Mammary epithelial cell (primary cell): ENCODE measurements around the gene KCNJ15.
A peak's percentile ranks its signal among the peaks of the same experiment; 100 is the strongest.

ENCODE experiments used
- EZH2 ChIP-seq: IDR thresholded peaks from 2 replicates; pipeline ENCODE4 v1.6.1; 2012; ENCODE audit warnings: low read length, inconsistent platforms, borderline replicate concordance
- TF ChIP-seq, protein P1 (sequence below), 2 donors: IDR thresholded peaks in 1 of 2; conservative IDR thresholded peaks in 1 of 2; 2 replicates each; pipeline ENCODE4 v1.5.1; 2011 to 2012; ENCODE audit warnings: inconsistent platforms in 2 of 2, low read length in 2 of 2, mild to moderate bottlenecking in 2 of 2, control low read depth in 1 of 2, low read depth in 1 of 2; ENCODE audit not compliant: insufficient read depth in 1 of 2; ENCODE audit errors: extremely low read depth in 1 of 2

GRCh38 chr21:38219049-38219628 is 37.7 kb upstream of the KCNJ15 start:
- TF ChIP-seq, protein P1, sequence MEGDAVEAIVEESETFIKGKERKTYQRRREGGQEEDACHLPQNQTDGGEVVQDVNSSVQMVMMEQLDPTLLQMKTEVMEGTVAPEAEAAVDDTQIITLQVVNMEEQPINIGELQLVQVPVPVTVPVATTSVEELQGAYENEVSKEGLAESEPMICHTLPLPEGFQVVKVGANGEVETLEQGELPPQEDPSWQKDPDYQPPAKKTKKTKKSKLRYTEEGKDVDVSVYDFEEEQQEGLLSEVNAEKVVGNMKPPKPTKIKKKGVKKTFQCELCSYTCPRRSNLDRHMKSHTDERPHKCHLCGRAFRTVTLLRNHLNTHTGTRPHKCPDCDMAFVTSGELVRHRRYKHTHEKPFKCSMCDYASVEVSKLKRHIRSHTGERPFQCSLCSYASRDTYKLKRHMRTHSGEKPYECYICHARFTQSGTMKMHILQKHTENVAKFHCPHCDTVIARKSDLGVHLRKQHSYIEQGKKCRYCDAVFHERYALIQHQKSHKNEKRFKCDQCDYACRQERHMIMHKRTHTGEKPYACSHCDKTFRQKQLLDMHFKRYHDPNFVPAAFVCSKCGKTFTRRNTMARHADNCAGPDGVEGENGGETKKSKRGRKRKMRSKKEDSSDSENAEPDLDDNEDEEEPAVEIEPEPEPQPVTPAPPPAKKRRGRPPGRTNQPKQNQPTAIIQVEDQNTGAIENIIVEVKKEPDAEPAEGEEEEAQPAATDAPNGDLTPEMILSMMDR (conservative IDR thresholded peaks at IDR 0.05 in 1 of 2, IDR thresholded peaks at IDR 0.05 in 1 of 2; ENCODE audit: extremely low read depth in 1 of 2, insufficient read depth in 1 of 2, low read depth in 1 of 2, low read length in 2 of 2): peak; percentile 96 to 99
- no peak for TF ChIP-seq EZH2
